ENCODE measurements around the gene SPDEF.

GRCh38 chr6:34584694-34585093, 28.6 kb upstream of the SPDEF start:
- TF ChIP-seq POLR2A (IDR thresholded peaks at IDR 0.05) (no peak), EP300 (IDR thresholded peaks at IDR 0.05) (no peak), CTCF (IDR thresholded peaks at IDR 0.05) (no peak)
